Measurements from ENCODE around the gene EFEMP2.
"Not testable (repeated sequence)": the region's sequence is repeated elsewhere in the genome, so short reads cannot be mapped to it uniquely, and the experiment has no call there.

EFEMP2 gene

GRCh38 chr11:65900125-65900898 is 27.7 kb upstream of the EFEMP2 start, which contains the start of gene FOSL1:
Gene FOSL1 (minus strand): TSS chr11:65900388. CDS start chr11:65900339, 49 bp downstream.
- DNase-seq, result peak; percentile 29

- no peak for DNase-seq
Measured at GRCh38 chr11:65899356-65900124, 26.9 kb upstream of the EFEMP2 start.

GRCh38 chr11:65898656-65899355 is 26.2 kb upstream of the EFEMP2 start:
- DNase-seq, result no peak

- DNase-seq, result no peak
Measured at GRCh38 chr11:65897020-65897471, 24.4 kb upstream of the EFEMP2 start.

GRCh38 chr11:65896034-65896999 is 23.7 kb upstream of the EFEMP2 start:
- DNase-seq, result no peak

GRCh38 chr11:65895482-65895981 is 22.9 kb upstream of the EFEMP2 start:
- no peak for DNase-seq

- no peak for DNase-seq
Measured at GRCh38 chr11:65894034-65894591, 21.5 kb upstream of the EFEMP2 start.

GRCh38 chr11:65892661-65893317 is 20.2 kb upstream of the EFEMP2 start:
- DNase-seq, result no peak

GRCh38 chr11:65892137-65892540 is 19.5 kb upstream of the EFEMP2 start:
- not testable (repeated sequence) for DNase-seq

GRCh38 chr11:65891219-65892136 is 18.9 kb upstream of the EFEMP2 start:
- no peak for DNase-seq

- peak; percentile 69 for DNase-seq
Measured at GRCh38 chr11:65890324-65891218, 18.0 kb upstream of the EFEMP2 start, which contains the start of gene CCDC85B. Gene CCDC85B (plus strand): TSS chr11:65890673. CDS start chr11:65890784, 111 bp downstream.

GRCh38 chr11:65888163-65888814 is 15.7 kb upstream of the EFEMP2 start, which contains the start of gene FIBP:
Gene FIBP (minus strand): TSS chr11:65888471. CDS start chr11:65888418, 53 bp downstream.
- DNase-seq, result peak; percentile 73

- DNase-seq, result no peak
Measured at GRCh38 chr11:65887723-65888162, 15.1 kb upstream of the EFEMP2 start.

- DNase-seq, result no peak
Measured at GRCh38 chr11:65886826-65887722, 14.5 kb upstream of the EFEMP2 start.

GRCh38 chr11:65885808-65886536 is 13.4 kb upstream of the EFEMP2 start:
- no peak for DNase-seq

- no peak for DNase-seq
Measured at GRCh38 chr11:65885231-65885630, 12.6 kb upstream of the EFEMP2 start.
